Sigmoid colon (tissue), 4 donors: ENCODE measurements around the gene EFCAB5.

Experiments
- EP300 ChIP-seq, 4 donors: sonication (generic); formaldehyde crosslinking; IDR thresholded peaks; one replicate each; pipeline ENCODE4 v1.6.1; 2017; ENCODE audit warnings: antibody characterized with exemption in 4 of 4
- POLR2A ChIP-seq, 2 donors: fragments of 450-650 bp; IDR thresholded peaks; one replicate each; pipeline ENCODE4 v1.6.1; 2016; ENCODE audit warnings: antibody characterized with exemption in 2 of 2, mild to moderate bottlenecking in 2 of 2, moderate library complexity in 2 of 2
- POLR2AphosphoS5 ChIP-seq, 4 donors: sonication (generic); formaldehyde crosslinking; IDR thresholded peaks; one replicate each; pipeline ENCODE4 v1.6.1; 2017; ENCODE audit warnings: antibody characterized with exemption in 4 of 4
- TF ChIP-seq, protein P1 (sequence below), 4 experiments: fragments of 450-650 bp in 3 of 4; fragments of 200-600 bp in 1 of 4; IDR thresholded peaks; one replicate each; pipeline ENCODE4 v1.5.1; 2016 to 2019; ENCODE audit warnings: antibody characterized with exemption in 4 of 4, mild to moderate bottlenecking in 3 of 4, moderate library complexity in 2 of 4

DNA sequence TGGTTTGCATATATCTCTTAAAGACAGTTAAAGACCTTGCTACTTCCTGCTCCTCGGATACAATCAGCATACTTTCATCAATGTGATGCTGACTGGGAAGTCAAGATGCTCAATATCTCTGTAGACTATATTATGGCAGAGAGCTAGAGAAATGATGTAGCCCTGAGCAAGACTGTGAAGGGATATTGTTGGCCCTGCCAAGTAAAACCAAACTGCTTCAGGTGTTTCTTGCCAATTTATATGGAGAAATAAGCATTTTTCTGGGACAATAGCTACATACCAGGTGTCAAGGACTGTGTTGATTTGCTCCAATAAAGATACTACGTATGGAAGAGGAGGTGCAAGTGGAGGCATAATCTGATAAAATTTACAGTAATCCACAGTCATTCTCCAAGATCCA, 4.7 kb upstream of the EFCAB5 start:
- TF ChIP-seq, protein P1, sequence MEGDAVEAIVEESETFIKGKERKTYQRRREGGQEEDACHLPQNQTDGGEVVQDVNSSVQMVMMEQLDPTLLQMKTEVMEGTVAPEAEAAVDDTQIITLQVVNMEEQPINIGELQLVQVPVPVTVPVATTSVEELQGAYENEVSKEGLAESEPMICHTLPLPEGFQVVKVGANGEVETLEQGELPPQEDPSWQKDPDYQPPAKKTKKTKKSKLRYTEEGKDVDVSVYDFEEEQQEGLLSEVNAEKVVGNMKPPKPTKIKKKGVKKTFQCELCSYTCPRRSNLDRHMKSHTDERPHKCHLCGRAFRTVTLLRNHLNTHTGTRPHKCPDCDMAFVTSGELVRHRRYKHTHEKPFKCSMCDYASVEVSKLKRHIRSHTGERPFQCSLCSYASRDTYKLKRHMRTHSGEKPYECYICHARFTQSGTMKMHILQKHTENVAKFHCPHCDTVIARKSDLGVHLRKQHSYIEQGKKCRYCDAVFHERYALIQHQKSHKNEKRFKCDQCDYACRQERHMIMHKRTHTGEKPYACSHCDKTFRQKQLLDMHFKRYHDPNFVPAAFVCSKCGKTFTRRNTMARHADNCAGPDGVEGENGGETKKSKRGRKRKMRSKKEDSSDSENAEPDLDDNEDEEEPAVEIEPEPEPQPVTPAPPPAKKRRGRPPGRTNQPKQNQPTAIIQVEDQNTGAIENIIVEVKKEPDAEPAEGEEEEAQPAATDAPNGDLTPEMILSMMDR (IDR thresholded peaks at IDR 0.05) = no peak
- no peak for TF ChIP-seq POLR2A (IDR thresholded peaks at IDR 0.05)
- no peak for TF ChIP-seq POLR2AphosphoS5 (IDR thresholded peaks at IDR 0.05)
- TF ChIP-seq EP300 (IDR thresholded peaks at IDR 0.05) = no peak
